Endometrium (tissue), 2 donors: ENCODE data around the gene ZNF407.
A peak's percentile ranks its signal among the peaks of the same experiment; 100 is the strongest.
"Not testable (repeated sequence)": the region's sequence is repeated elsewhere in the genome, so short reads cannot be mapped to it uniquely, and the experiment has no call there.

ENCODE experiments used
- FAIRE-seq: peaks from 2 replicates; lab custom pipeline; 2012; peaks lifted over from hg19 to GRCh38; lab: Jason Lieb, UNC
- donor health status: control.
- donor health status: control.

The ZNF407 gene

GRCh38 chr18:74940856-74941255 is 343.2 kb downstream of the ZNF407 start:
- no peak for FAIRE-seq

- FAIRE-seq: no peak
Observed at GRCh38 chr18:74942319-74942910, 344.7 kb downstream of the ZNF407 start.

- no peak for FAIRE-seq
Observed at GRCh38 chr18:74944676-74945075, 347.0 kb downstream of the ZNF407 start.

- no peak for FAIRE-seq
Observed at GRCh38 chr18:74945774-74946545, 348.3 kb downstream of the ZNF407 start.

- peak; percentile 57 for FAIRE-seq
Observed at GRCh38 chr18:74946646-74947375, 349.1 kb downstream of the ZNF407 start.

GRCh38 chr18:74947417-74947816 is 349.7 kb downstream of the ZNF407 start:
- no peak for FAIRE-seq

- no peak for FAIRE-seq
Observed at GRCh38 chr18:74947875-74948274, 350.2 kb downstream of the ZNF407 start.

GRCh38 chr18:74949611-74950010 is 351.9 kb downstream of the ZNF407 start:
- no peak for FAIRE-seq

- FAIRE-seq: no peak
Observed at GRCh38 chr18:74950479-74950878, 352.8 kb downstream of the ZNF407 start.

- FAIRE-seq: no peak
Observed at GRCh38 chr18:74951165-74951760, 353.6 kb downstream of the ZNF407 start.

- FAIRE-seq: no peak
Observed at GRCh38 chr18:74957588-74958224, 360.0 kb downstream of the ZNF407 start.

GRCh38 chr18:74959216-74959615 is 361.5 kb downstream of the ZNF407 start:
- FAIRE-seq: no peak

GRCh38 chr18:74961596-74961995 is 363.9 kb downstream of the ZNF407 start:
- FAIRE-seq: no peak

- FAIRE-seq: no peak
Observed at GRCh38 chr18:74963820-74964446, 366.3 kb downstream of the ZNF407 start.

- no peak for FAIRE-seq
Observed at GRCh38 chr18:74965682-74966081, 368.0 kb downstream of the ZNF407 start.

- no peak for FAIRE-seq
Observed at GRCh38 chr18:74967438-74967837, 369.8 kb downstream of the ZNF407 start.

- no peak for FAIRE-seq
Observed at GRCh38 chr18:74967979-74968378, 370.3 kb downstream of the ZNF407 start.

- FAIRE-seq: not testable (repeated sequence)
Observed at GRCh38 chr18:74971358-74971757, 373.7 kb downstream of the ZNF407 start.

GRCh38 chr18:74971776-74972175 is 374.1 kb downstream of the ZNF407 start:
- FAIRE-seq: not testable (repeated sequence)

- no peak for FAIRE-seq
Observed at GRCh38 chr18:74972354-74972753, 374.7 kb downstream of the ZNF407 start.

GRCh38 chr18:74975001-74975400 is 377.3 kb downstream of the ZNF407 start:
- no peak for FAIRE-seq
